Measurements from ENCODE around the gene WNT2. TPM values are rescaled to one million over a fixed set of nuclear protein-coding genes. Genes with fewer than 3 reads are reported as not detected.
"Not testable (repeated sequence)": the region's sequence is repeated elsewhere in the genome, so short reads cannot be mapped to it uniquely, and the experiment has no call there.

Gene WNT2
- total RNA-seq, 1 experiment from 2014 or later: not detected

DNA sequence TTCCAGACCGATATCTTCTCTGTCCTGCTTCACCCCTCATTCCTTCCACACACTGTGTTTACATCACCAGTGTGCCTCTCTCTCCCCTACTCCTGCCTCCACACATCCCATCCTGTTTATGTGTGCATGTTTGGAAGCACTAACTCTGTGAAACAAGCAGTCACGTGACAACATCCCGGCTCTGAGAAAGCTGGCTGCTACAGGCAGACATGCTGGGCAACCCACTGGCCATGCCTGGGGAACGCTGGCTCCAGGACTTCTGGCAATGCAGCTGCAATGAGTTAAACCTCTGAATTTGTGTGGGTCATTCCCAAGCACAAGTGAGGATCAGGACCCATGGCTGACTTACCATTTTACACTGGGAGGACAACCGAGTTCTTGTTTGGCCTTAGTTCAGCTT, 74.0 kb downstream of the WNT2 start:
- Histone ChIP-seq H3F3A (ENCODE audit: insufficient read depth, low read depth) (no peaks in the 10 kb centered on the region), H2AFZ (no peak overlapping the region), H3K27ac (no peak overlapping the region), H3K4me1 (replicated peaks; ENCODE audit: insufficient read depth) (no peaks in the 10 kb centered on the region), H3K27me3 (ENCODE audit: insufficient read depth, low read depth) (no peaks in the 10 kb centered on the region), H4K20me1 (ENCODE audit: insufficient read depth) (no peaks in the 10 kb centered on the region), H3K9me3 (ENCODE audit: insufficient read depth, low read depth) (no peaks in the 10 kb centered on the region), H3K4me2 (no peak overlapping the region), H3K36me3 (ENCODE audit: low read depth) (no peaks in the 10 kb centered on the region), H3K4me3 (no peak overlapping the region), H3K79me2 (ENCODE audit: low read depth) (no peaks in the 10 kb centered on the region), H3K9me2 (ENCODE audit: insufficient read depth) (peaks cover 4% of the 10 kb centered on the region; the same call in 1 of the 2 replicates)
- intact Hi-C loops (cut with micrococcal nuclease; ENCODE audit: unreplicated experiment): no loop called here
- ChIA-PET CTCF (no interaction called here), POLR2A (ENCODE audit: unreplicated experiment) (interaction anchor here (0.5 kb wide), 1 partner anchor 1079 kb away, joined by 3 read pairs; no protein-coding TSS in a partner anchor)
- no TSS peak for BruUV-seq (replicated peaks)
- TF ChIP-seq, protein P1, sequence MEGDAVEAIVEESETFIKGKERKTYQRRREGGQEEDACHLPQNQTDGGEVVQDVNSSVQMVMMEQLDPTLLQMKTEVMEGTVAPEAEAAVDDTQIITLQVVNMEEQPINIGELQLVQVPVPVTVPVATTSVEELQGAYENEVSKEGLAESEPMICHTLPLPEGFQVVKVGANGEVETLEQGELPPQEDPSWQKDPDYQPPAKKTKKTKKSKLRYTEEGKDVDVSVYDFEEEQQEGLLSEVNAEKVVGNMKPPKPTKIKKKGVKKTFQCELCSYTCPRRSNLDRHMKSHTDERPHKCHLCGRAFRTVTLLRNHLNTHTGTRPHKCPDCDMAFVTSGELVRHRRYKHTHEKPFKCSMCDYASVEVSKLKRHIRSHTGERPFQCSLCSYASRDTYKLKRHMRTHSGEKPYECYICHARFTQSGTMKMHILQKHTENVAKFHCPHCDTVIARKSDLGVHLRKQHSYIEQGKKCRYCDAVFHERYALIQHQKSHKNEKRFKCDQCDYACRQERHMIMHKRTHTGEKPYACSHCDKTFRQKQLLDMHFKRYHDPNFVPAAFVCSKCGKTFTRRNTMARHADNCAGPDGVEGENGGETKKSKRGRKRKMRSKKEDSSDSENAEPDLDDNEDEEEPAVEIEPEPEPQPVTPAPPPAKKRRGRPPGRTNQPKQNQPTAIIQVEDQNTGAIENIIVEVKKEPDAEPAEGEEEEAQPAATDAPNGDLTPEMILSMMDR (conservative IDR thresholded peaks at IDR 0.05): no peak
- DNase-seq: no peak

DNA sequence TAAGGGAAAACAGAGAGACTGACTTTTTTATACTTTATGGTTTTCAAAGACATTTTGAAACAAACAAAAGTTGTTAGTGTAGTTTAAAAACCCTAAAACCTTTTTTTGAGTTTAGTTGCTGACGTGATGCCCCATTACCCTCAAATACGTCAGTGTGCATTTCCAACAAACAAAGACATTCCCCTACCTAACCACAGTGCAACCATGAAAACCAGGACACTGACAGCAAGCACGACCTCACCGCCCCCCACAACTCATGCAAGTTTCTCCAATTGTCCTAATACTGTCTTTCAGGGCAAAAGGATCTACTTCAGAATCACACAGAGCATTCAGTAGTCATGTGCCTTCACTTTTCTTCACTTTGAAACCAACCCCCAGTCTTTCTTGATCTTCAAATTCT, 75.0 kb downstream of the WNT2 start:
- POLR2A ChIA-PET (ENCODE audit: unreplicated experiment): no interaction called here
- no peak overlapping the region for H3K27ac ChIP-seq
- H3K79me2 ChIP-seq (ENCODE audit: low read depth): no peaks in the 10 kb centered on the region
- H3F3A ChIP-seq (ENCODE audit: insufficient read depth, low read depth): no peaks in the 10 kb centered on the region
- H3K36me3 ChIP-seq (ENCODE audit: low read depth): no peaks in the 10 kb centered on the region
- CTCF ChIA-PET: no interaction called here
- no peak overlapping the region for H2AFZ ChIP-seq
- DNase-seq: no peak
- H3K4me3 ChIP-seq: no peak overlapping the region
- no TSS peak for BruUV-seq (replicated peaks)
- no peak overlapping the region for H3K4me2 ChIP-seq
- H4K20me1 ChIP-seq (ENCODE audit: insufficient read depth): no peaks in the 10 kb centered on the region
- no peaks in the 10 kb centered on the region for H3K4me1 ChIP-seq (replicated peaks; ENCODE audit: insufficient read depth)
- no peaks in the 10 kb centered on the region for H3K27me3 ChIP-seq (ENCODE audit: insufficient read depth, low read depth)
- no peaks in the 10 kb centered on the region for H3K9me3 ChIP-seq (ENCODE audit: insufficient read depth, low read depth)
- TF ChIP-seq, protein P1 (conservative IDR thresholded peaks at IDR 0.05): no peak
- TF ChIP-seq EZH2 (IDR thresholded peaks at IDR 0.05; ENCODE audit: low read depth): no peak
- H3K9me2 ChIP-seq (ENCODE audit: insufficient read depth): no peaks in the 10 kb centered on the region
- intact Hi-C loops (cut with micrococcal nuclease; ENCODE audit: unreplicated experiment): no loop called here

DNA sequence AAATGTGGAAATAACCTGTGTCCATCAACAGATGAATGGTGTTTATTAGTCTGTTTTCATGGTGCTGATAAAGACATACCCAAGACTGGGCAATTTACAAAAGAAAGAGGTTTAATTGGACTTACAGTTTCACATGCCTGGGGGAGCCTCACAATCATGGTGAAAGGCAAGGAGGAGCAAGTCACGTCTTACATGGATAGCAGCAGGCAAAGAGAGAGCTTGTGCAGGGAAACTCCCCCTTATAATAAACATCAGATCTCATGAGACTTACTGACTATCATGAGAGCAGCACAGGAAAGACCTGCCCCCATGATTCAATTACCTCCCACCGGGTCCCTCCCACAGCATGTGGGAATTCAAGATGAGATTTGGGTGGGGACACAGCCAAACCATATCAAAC, 77.2 kb downstream of the WNT2 start:
- H2AFZ ChIP-seq; POLR2A ChIA-PET (ENCODE audit: unreplicated experiment); H3K4me3 ChIP-seq; DNase-seq; H3K36me3 ChIP-seq (ENCODE audit: low read depth); H3K4me1 ChIP-seq (replicated peaks; ENCODE audit: insufficient read depth); H4K20me1 ChIP-seq (ENCODE audit: insufficient read depth); CTCF ChIA-PET; H3K9me3 ChIP-seq (ENCODE audit: insufficient read depth, low read depth); H3K9me2 ChIP-seq (ENCODE audit: insufficient read depth); H3K27ac ChIP-seq; H3K79me2 ChIP-seq (ENCODE audit: low read depth); H3K27me3 ChIP-seq (ENCODE audit: insufficient read depth, low read depth); BruUV-seq (replicated peaks); intact Hi-C loops (cut with micrococcal nuclease; ENCODE audit: unreplicated experiment); H3K4me2 ChIP-seq; H3F3A ChIP-seq (ENCODE audit: insufficient read depth, low read depth): not testable (repeated sequence)

DNA sequence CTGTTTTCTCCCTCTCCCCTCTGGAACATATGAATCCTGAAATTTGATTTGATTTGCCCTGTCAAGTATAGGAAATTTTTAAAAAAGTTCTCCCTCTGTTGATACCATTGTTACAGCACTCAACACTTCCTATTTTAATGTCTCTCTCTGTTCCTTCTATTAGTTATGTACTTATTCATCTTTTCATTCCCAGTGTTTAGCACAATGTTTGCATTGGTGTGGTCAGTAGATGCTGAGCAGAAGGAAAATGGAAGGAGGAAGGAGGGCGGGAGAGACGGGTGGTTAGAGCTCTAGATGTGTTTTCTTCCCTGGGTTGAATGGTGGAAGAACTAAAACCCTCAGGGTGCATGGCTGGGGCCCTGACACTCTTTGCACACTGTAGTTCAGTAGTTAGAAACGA, 79.5 kb downstream of the WNT2 start:
- Histone ChIP-seq H3F3A (ENCODE audit: insufficient read depth, low read depth) (no peaks in the 10 kb centered on the region), H3K79me2 (ENCODE audit: low read depth) (no peaks in the 10 kb centered on the region), H3K4me2 (no peak overlapping the region), H3K9me3 (ENCODE audit: insufficient read depth, low read depth) (no peaks in the 10 kb centered on the region), H3K4me1 (replicated peaks; ENCODE audit: insufficient read depth) (no peaks in the 10 kb centered on the region), H3K4me3 (no peak overlapping the region), H3K27ac (no peak overlapping the region), H3K9me2 (ENCODE audit: insufficient read depth) (no peaks in the 10 kb centered on the region), H2AFZ (no peak overlapping the region), H3K27me3 (ENCODE audit: insufficient read depth, low read depth) (no peaks in the 10 kb centered on the region), H4K20me1 (ENCODE audit: insufficient read depth) (no peaks in the 10 kb centered on the region), H3K36me3 (ENCODE audit: low read depth) (no peaks in the 10 kb centered on the region)
- intact Hi-C loops (cut with micrococcal nuclease; ENCODE audit: unreplicated experiment): no loop called here
- no peak for TF ChIP-seq EZH2 (IDR thresholded peaks at IDR 0.05; ENCODE audit: low read depth)
- TF ChIP-seq, protein P1 (conservative IDR thresholded peaks at IDR 0.05): no peak
- POLR2A ChIA-PET (ENCODE audit: unreplicated experiment): no interaction called here
- DNase-seq: no peak
- CTCF ChIA-PET: no interaction called here
- BruUV-seq (replicated peaks): no TSS peak
